Measurements from ENCODE around the gene AGGF1.

DNA sequence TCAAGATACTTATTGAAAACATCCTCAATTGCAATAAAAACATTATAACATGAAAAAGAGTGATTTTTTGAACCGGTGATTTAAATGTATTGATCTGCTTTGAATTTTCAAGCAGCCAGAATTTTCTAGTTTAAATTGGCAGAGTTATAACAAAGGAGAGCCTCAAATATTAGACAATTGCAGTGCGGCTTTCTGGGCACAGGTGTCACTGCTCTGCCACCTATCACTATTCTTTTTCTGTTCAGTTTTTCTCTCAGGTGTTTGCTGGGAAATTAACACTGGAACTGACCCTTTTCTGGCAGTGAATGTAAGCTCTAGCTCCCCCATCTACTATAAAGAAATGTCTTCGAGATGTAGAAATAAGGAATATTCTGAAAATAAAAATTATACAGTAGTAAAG is 33.8 kb downstream of the AGGF1 start:
- TF ChIP-seq CTCF (IDR thresholded peaks at IDR 0.05 in 8 of 11, conservative IDR thresholded peaks at IDR 0.05 in 3 of 11) (no peak), POLR2AphosphoS5 (IDR thresholded peaks at IDR 0.05) (no peak), POLR2A (IDR thresholded peaks at IDR 0.05) (no peak)
